GM23338 (cell line): Measurements from ENCODE around the gene DDX54. TPM values are rescaled to one million over a fixed set of nuclear protein-coding genes. Genes with fewer than 3 reads are reported as not detected.

Source experiments
- ATAC-seq: fragments of 200-7000 bp; cut with Tn5 transposase; 3 replicates; pipeline ENCODE4 v1.9.1; 2020
- DNase-seq: peaks from one replicate; pipeline ENCODE4 v3.0.0-alpha.2; 2015; ENCODE audit warnings: low spot score
- H2AFZ ChIP-seq: fragments of 200-600 bp; sonication (generic); 2 replicates; pipeline ENCODE4 v1.8.0; 2016; ENCODE audit warnings: antibody characterized with exemption, mild to moderate bottlenecking, moderate library complexity
- H3F3A ChIP-seq: fragments of 200-600 bp; sonication (generic); replicated peaks from 2 replicates; pipeline ENCODE4 v1.8.0; 2017; ENCODE audit warnings: antibody characterized with exemption, mixed run types, low read depth
- H3K27ac ChIP-seq: fragments of 200-600 bp; sonication (generic); 2 replicates; pipeline ENCODE4 v1.6.1; 2016; ENCODE audit warnings: low read depth
- H3K27me3 ChIP-seq: fragments of 200-600 bp; sonication (generic); 2 replicates; pipeline ENCODE4 v1.8.0; 2016; ENCODE audit warnings: mild to moderate bottlenecking, mixed run types, moderate library complexity; ENCODE audit not compliant: insufficient read depth
- H3K36me3 ChIP-seq: fragments of 200-600 bp; sonication (generic); 2 replicates; pipeline ENCODE4 v1.8.0; 2016; ENCODE audit warnings: mild to moderate bottlenecking; ENCODE audit not compliant: insufficient read depth
- H3K4me1 ChIP-seq: fragments of 200-600 bp; sonication (generic); 2 replicates; pipeline ENCODE4 v1.8.0; 2016; ENCODE audit warnings: mild to moderate bottlenecking, moderate library complexity; ENCODE audit not compliant: insufficient read depth
- H3K4me2 ChIP-seq: fragments of 200-600 bp; sonication (generic); 2 replicates; pipeline ENCODE4 v1.7.1; 2017; ENCODE audit warnings: mixed run types
- H3K4me3 ChIP-seq: fragments of 200-600 bp; sonication (generic); 2 replicates; pipeline ENCODE4 v1.6.1; 2016; ENCODE audit warnings: mixed run types
- H3K79me2 ChIP-seq: fragments of 200-600 bp; sonication (generic); replicated peaks from 2 replicates; pipeline ENCODE4 v1.8.0; 2017; ENCODE audit warnings: mild to moderate bottlenecking; ENCODE audit not compliant: insufficient read depth
- H3K9me2 ChIP-seq: fragments of 200-600 bp; sonication (generic); 2 replicates; pipeline ENCODE4 v1.8.0; 2017; ENCODE audit not compliant: insufficient read depth
- H4K20me1 ChIP-seq: fragments of 200-600 bp; sonication (generic); replicated peaks from 2 replicates; pipeline ENCODE4 v1.8.0; 2017; ENCODE audit warnings: mild to moderate bottlenecking; ENCODE audit not compliant: insufficient read depth
- H3K27ac Mint-ChIP-seq: 2 replicates; pipeline ENCODE4 v1.8.0; 2020; ENCODE audit warnings: inconsistent platforms, mild to moderate bottlenecking, moderate library complexity, mixed read lengths
- H3K27me3 Mint-ChIP-seq: 3 replicates; pipeline ENCODE4 v1.8.0; 2022; ENCODE audit warnings: low read depth, mild to moderate bottlenecking, moderate library complexity, mixed read lengths, inconsistent platforms; ENCODE audit not compliant: insufficient read depth, poor library complexity
- H3K36me3 Mint-ChIP-seq: 3 replicates; pipeline ENCODE4 v1.8.0; 2021; ENCODE audit warnings: low read depth, mild to moderate bottlenecking, inconsistent platforms, moderate library complexity, mixed read lengths
- H3K4me1 Mint-ChIP-seq: 3 replicates; pipeline ENCODE4 v1.8.0; 2020; ENCODE audit warnings: mild to moderate bottlenecking, inconsistent platforms, mixed read lengths
- H3K4me3 Mint-ChIP-seq: 3 replicates; pipeline ENCODE4 v1.8.0; 2021; ENCODE audit warnings: moderate library complexity, mild to moderate bottlenecking, inconsistent platforms, mixed read lengths
- H3K9me3 Mint-ChIP-seq: 3 replicates; pipeline ENCODE4 v1.8.0; 2020; ENCODE audit warnings: moderate library complexity, mild to moderate bottlenecking, inconsistent platforms, mixed read lengths
- CTCF ChIP-seq, 2 experiments: fragments of 200-600 bp in 1 of 2; sonication (generic) in 1 of 2; conservative IDR thresholded peaks; 2 replicates each; pipeline versions ENCODE4 v1.5.1 to v1.6.1; 2016 to 2017; ENCODE audit warnings: antibody characterized with exemption in 2 of 2, low read depth in 2 of 2, mild to moderate bottlenecking in 2 of 2, moderate library complexity in 1 of 2
- ETS1 ChIP-seq: IDR thresholded peaks from 2 replicates; pipeline ENCODE4 v1.6.1; 2016; ENCODE audit warnings: antibody characterized with exemption
- EZH2 ChIP-seq: fragments of 200-600 bp; sonication (generic); IDR thresholded peaks from one replicate; pipeline ENCODE4 v1.8.0; 2017; ENCODE audit warnings: antibody characterized with exemption, mild to moderate bottlenecking, low read depth; ENCODE audit not compliant: unreplicated experiment
- EZH2phosphoT487 ChIP-seq: fragments of 200-600 bp; sonication (generic); IDR thresholded peaks from one replicate; pipeline ENCODE4 v1.8.1; 2018; ENCODE audit warnings: antibody characterized with exemption; ENCODE audit not compliant: unreplicated experiment
- REST ChIP-seq: IDR thresholded peaks from one replicate; pipeline ENCODE4 v1.6.1; 2018; ENCODE audit warnings: antibody characterized with exemption; ENCODE audit not compliant: unreplicated experiment
- STAT1 ChIP-seq: IDR thresholded peaks from one replicate; pipeline ENCODE4 v1.6.1; 2016; ENCODE audit warnings: antibody characterized with exemption; ENCODE audit not compliant: unreplicated experiment
- polyA plus RNA-seq: library from polyadenylated mRNA; unstranded; fragments of >200 nt; fragmentation: Nextera tagmentation; extraction: Ambion mirVana; gene quantifications from 2 replicates; pipeline ENCODE4 v1.2.1, GENCODE V29; 2016
- total RNA-seq: library from RNA; depleted of rRNA; stranded (reverse); fragments of >200 nt; shearing (Covaris generic); gene quantifications from 2 replicates; pipeline ENCODE4 v1.2.3, GENCODE V29; 2014

DDX54 gene
- total and polyA plus RNA-seq, 2 experiments from 2014 or later, result 84.1 to 89.4 TPM

- TF ChIP-seq REST (no peak), ETS1 (no peak)
Measured at GRCh38 chr12:113137861-113138783, 47.2 kb downstream of the DDX54 start (continued).

- DNase-seq (no peak), ATAC-seq (no peak)
- Histone ChIP-seq H3K36me3 (no peaks in the 10 kb centered on the region), H3K79me2 (no peaks in the 10 kb centered on the region), H2AFZ (no peak overlapping the region), H4K20me1 (no peaks in the 10 kb centered on the region), H3K4me3 (no peak overlapping the region), H3K27me3 (peaks cover 8% of the 10 kb centered on the region), H3F3A (0 out of 2 replicates have a peak, but pooled peaks cover 4% of the 10 kb centered on the region), H3K27ac (no peak overlapping the region), H3K9me2 (no peaks in the 10 kb centered on the region), H3K4me2 (no peak overlapping the region), H3K4me1 (peaks cover 14% of the 10 kb centered on the region)
- H3K27ac Mint-ChIP-seq, result no peak overlapping the region
- H3K36me3 Mint-ChIP-seq, result no peaks in the 10 kb centered on the region
- no peak for TF ChIP-seq ETS1
- TF ChIP-seq EZH2phosphoT487, result no peak
- no peak for TF ChIP-seq EZH2
- no peak for TF ChIP-seq CTCF (conservative IDR thresholded peaks at IDR 0.05; ENCODE audit: low read depth in 2 of 2)
- TF ChIP-seq STAT1, result no peak
- H3K9me3 Mint-ChIP-seq, result no peaks in the 10 kb centered on the region
- H3K4me1 Mint-ChIP-seq, result peaks cover 15% of the 10 kb centered on the region
- H3K27me3 Mint-ChIP-seq, result peaks cover 18% of the 10 kb centered on the region
- H3K4me3 Mint-ChIP-seq, result peak overlapping the region; percentile 32; the same call in 1 of the 3 replicates
Measured at GRCh38 chr12:113136990-113137511, 48.2 kb downstream of the DDX54 start.
